C4-2B (cell line): Measurements from ENCODE around the gene PHPT1.
"Not testable (repeated sequence)": the region's sequence is repeated elsewhere in the genome, so short reads cannot be mapped to it uniquely, and the experiment has no call there.

ENCODE experiments used
- ZFX ChIP-seq: fragments of 450-650 bp; IDR thresholded peaks from 2 replicates; pipeline ENCODE4 v1.6.1; 2017
- TF ChIP-seq, protein P1 (sequence below): fragments of 450-650 bp; conservative IDR thresholded peaks from 2 replicates; pipeline ENCODE4 v1.5.1; 2017; ENCODE audit warnings: mild to moderate bottlenecking

DNA sequence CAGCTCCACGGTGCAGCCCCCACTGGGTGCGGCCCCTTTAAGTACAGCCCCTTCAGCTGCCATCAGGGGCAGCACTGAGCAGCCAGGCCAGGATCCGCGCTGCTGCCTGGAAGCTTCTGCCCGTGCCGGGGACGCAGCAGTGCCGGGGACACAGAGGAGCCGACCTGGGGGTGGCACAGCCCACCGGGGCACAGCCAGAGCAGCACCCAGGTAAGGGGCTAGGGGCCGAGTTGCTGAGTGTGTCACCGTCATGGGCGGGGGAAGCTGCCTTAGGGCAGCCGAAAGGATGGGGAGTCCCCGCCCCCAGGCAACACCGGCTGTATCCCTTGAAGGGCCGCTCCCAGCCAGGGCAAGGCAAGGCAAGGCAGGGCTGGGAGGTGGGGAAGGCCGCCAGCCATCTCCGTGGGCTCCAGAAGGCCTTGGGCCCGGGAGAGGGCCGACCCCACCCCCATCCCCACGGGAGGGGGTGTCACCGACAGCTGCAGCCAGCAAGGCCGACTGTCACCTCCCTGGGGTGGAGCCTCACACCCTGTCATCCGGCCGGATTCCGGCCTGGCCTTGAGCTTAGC lies 6.7 kb upstream of the PHPT1 start, which contains the start of gene AJM1:
- TF ChIP-seq, protein P1, sequence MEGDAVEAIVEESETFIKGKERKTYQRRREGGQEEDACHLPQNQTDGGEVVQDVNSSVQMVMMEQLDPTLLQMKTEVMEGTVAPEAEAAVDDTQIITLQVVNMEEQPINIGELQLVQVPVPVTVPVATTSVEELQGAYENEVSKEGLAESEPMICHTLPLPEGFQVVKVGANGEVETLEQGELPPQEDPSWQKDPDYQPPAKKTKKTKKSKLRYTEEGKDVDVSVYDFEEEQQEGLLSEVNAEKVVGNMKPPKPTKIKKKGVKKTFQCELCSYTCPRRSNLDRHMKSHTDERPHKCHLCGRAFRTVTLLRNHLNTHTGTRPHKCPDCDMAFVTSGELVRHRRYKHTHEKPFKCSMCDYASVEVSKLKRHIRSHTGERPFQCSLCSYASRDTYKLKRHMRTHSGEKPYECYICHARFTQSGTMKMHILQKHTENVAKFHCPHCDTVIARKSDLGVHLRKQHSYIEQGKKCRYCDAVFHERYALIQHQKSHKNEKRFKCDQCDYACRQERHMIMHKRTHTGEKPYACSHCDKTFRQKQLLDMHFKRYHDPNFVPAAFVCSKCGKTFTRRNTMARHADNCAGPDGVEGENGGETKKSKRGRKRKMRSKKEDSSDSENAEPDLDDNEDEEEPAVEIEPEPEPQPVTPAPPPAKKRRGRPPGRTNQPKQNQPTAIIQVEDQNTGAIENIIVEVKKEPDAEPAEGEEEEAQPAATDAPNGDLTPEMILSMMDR, result peak; percentile 74
- TF ChIP-seq ZFX, result not testable (repeated sequence)
